HepG2 (cell line): Measurements from ENCODE around the gene LHPP. TPM values are rescaled to one million over a fixed set of nuclear protein-coding genes. Genes with fewer than 3 reads are reported as not detected.
A peak's percentile ranks its signal among the peaks of the same experiment; 100 is the strongest.

Source experiments
- AKNA ChIP-seq: sonication (generic); formaldehyde crosslinking; IDR thresholded peaks from 2 replicates; pipeline ENCODE4 v1.4.0; 2020; ENCODE audit warnings: missing genetic modification reagents, borderline replicate concordance
- ARNT2 ChIP-seq: sonication (generic); formaldehyde crosslinking; IDR thresholded peaks from 2 replicates; pipeline ENCODE4 v1.8.0; 2022; ENCODE audit warnings: mild to moderate bottlenecking, low read depth, missing genetic modification reagents, moderate library complexity
- ATM ChIP-seq: fragments of 450-650 bp; IDR thresholded peaks from 2 replicates; pipeline ENCODE4 v1.7.1; 2017; ENCODE audit warnings: mild to moderate bottlenecking, borderline replicate concordance
- DMAP1 ChIP-seq: IDR thresholded peaks from 2 replicates; pipeline ENCODE4 v1.6.1; 2016
- ESRRA ChIP-seq: sonication (generic); formaldehyde crosslinking; IDR thresholded peaks from 2 replicates; pipeline ENCODE4 v1.5.1; 2020; ENCODE audit warnings: mild to moderate bottlenecking, low read depth, missing genetic modification reagents
- NONO ChIP-seq, 2 experiments: fragments of 450-650 bp in 1 of 2; sonication (generic) in 1 of 2; formaldehyde crosslinking in 1 of 2; IDR thresholded peaks in 1 of 2; conservative IDR thresholded peaks in 1 of 2; 2 replicates each; pipeline versions ENCODE4 v1.6.1 to v1.8.0; 2017 to 2022; ENCODE audit warnings: mild to moderate bottlenecking in 1 of 2, missing genetic modification reagents in 1 of 2, moderate library complexity in 1 of 2
- PAXIP1 ChIP-seq: sonication (generic); formaldehyde crosslinking; conservative IDR thresholded peaks from 2 replicates; pipeline ENCODE4 v1.4.0; 2020; ENCODE audit warnings: mild to moderate bottlenecking, missing genetic modification reagents, moderate library complexity
- RXRA ChIP-seq: sonication (generic); formaldehyde crosslinking; IDR thresholded peaks from 2 replicates; pipeline ENCODE4 v1.5.1; 2020; ENCODE audit warnings: missing genetic modification reagents
- SIN3B ChIP-seq: fragments of 150-350 bp; IDR thresholded peaks from 2 replicates; pipeline ENCODE4 v1.6.1; 2014; ENCODE audit warnings: low read length
- SOX5 ChIP-seq: IDR thresholded peaks from 2 replicates; pipeline ENCODE4 v1.6.1; 2016; ENCODE audit warnings: borderline replicate concordance
- TFDP1 ChIP-seq: IDR thresholded peaks from 2 replicates; pipeline ENCODE4 v1.6.1; 2016; ENCODE audit warnings: missing compliant biosample characterization, missing genetic modification reagents, borderline replicate concordance
- YEATS2 ChIP-seq: sonication (generic); formaldehyde crosslinking; IDR thresholded peaks from 2 replicates; pipeline ENCODE4 v1.4.0; 2020; ENCODE audit warnings: missing genetic modification reagents, borderline replicate concordance
- ZBTB4 ChIP-seq: sonication (generic); formaldehyde crosslinking; IDR thresholded peaks from 2 replicates; pipeline ENCODE4 v1.4.0; 2020; ENCODE audit warnings: missing genetic modification reagents, mild to moderate bottlenecking, borderline replicate concordance
- ZFY ChIP-seq: sonication (generic); formaldehyde crosslinking; IDR thresholded peaks from 2 replicates; pipeline ENCODE4 v1.4.0; 2020; ENCODE audit warnings: missing genetic modification reagents
- ZMAT3 ChIP-seq: sonication (generic); formaldehyde crosslinking; conservative IDR thresholded peaks from 2 replicates; pipeline ENCODE4 v1.7.0; 2021; ENCODE audit warnings: missing genetic modification reagents
- ZNF652 ChIP-seq: IDR thresholded peaks from 2 replicates; pipeline ENCODE4 v1.6.1; 2016; ENCODE audit warnings: low read depth, borderline replicate concordance
- ZNF761 ChIP-seq: sonication (generic); formaldehyde crosslinking; conservative IDR thresholded peaks from 2 replicates; pipeline ENCODE4 v1.4.0; 2020; ENCODE audit warnings: mild to moderate bottlenecking, missing genetic modification reagents
- polyA plus RNA-seq, 8 experiments: library from polyadenylated mRNA; depleted of rRNA in 3 of 8; stranded (reverse) in 7 of 8; unstranded in 1 of 8; fragments of >200 nt; fragmentation: Illumina TruSeq in 4 of 8; extraction: Trizol in 4 of 8; gene quantifications; 2 replicates each; pipeline versions ENCODE4 v1.2.1 to v1.2.3, GENCODE V29; 2011 to 2016; ENCODE audit warnings: low read depth in 4 of 8, missing spikeins in 1 of 8, mixed read lengths in 1 of 8; ENCODE audit not compliant: insufficient read depth in 1 of 8
- total RNA-seq, 5 experiments: library from RNA; depleted of rRNA; stranded (reverse); fragments of >200 nt; fragmentation: Illumina TruSeq; extraction: Trizol; gene quantifications; 2 replicates each; pipeline ENCODE4 v1.2.3, GENCODE V29; 2016; ENCODE audit warnings: low read depth in 1 of 5

Gene LHPP
- total and polyA plus RNA-seq, 2 of the 13 experiments (the other 11 are each of a cell fraction or from before 2014, with no cell fraction given): 5.2 to 13.1 TPM

- TF ChIP-seq TFDP1 (CRISPR knock-in tag) (no peak), SIN3B (no peak), AKNA (CRISPR knock-in tag) (no peak), ARNT2 (no peak), ZNF652 (CRISPR knock-in tag) (no peak), NONO (IDR thresholded peaks at IDR 0.05) (no peak), NONO (CRISPR knock-in tag; conservative IDR thresholded peaks at IDR 0.05) (0 out of 2 replicates have a peak, but pooled peaks have one; percentile 35), PAXIP1 (CRISPR knock-in tag) (peak; percentile 79), ZBTB4 (CRISPR knock-in tag) (peak; percentile 75; the same call in 1 of the 2 replicates), ESRRA (CRISPR knock-in tag) (peak; percentile 37; the same call in 1 of the 2 replicates), ZMAT3 (CRISPR knock-in tag) (no peak), ZNF761 (CRISPR knock-in tag) (0 out of 2 replicates have a peak, but pooled peaks have one; percentile 30), RXRA (CRISPR knock-in tag) (peak; percentile 88), SOX5 (CRISPR knock-in tag) (peak; percentile 48; the same call in 1 of the 2 replicates), DMAP1 (CRISPR knock-in tag) (peak; percentile 45; the same call in 1 of the 2 replicates), ZFY (CRISPR knock-in tag) (peak; percentile 49; the same call in 1 of the 2 replicates), ATM (no peak), YEATS2 (CRISPR knock-in tag) (0 out of 2 replicates have a peak, but pooled peaks have one; percentile 16)
Measured at GRCh38 chr10:124651402-124651891, 189.8 kb downstream of the LHPP start (continued).
